Regular cardiac myocyte (primary cell): ENCODE measurements around the gene ACP4. TPM values are rescaled to one million over a fixed set of nuclear protein-coding genes. Genes with fewer than 3 reads are reported as not detected.

Experiments
- total RNA-seq: library from RNA; depleted of rRNA; stranded (reverse); fragments of >200 nt; gene quantifications from 2 replicates; pipeline ENCODE4 v1.2.3, GENCODE V29; 2014

The ACP4 gene, protein sequence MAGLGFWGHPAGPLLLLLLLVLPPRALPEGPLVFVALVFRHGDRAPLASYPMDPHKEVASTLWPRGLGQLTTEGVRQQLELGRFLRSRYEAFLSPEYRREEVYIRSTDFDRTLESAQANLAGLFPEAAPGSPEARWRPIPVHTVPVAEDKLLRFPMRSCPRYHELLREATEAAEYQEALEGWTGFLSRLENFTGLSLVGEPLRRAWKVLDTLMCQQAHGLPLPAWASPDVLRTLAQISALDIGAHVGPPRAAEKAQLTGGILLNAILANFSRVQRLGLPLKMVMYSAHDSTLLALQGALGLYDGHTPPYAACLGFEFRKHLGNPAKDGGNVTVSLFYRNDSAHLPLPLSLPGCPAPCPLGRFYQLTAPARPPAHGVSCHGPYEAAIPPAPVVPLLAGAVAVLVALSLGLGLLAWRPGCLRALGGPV
- not detected in 2 replicates for total RNA-seq

DNA sequence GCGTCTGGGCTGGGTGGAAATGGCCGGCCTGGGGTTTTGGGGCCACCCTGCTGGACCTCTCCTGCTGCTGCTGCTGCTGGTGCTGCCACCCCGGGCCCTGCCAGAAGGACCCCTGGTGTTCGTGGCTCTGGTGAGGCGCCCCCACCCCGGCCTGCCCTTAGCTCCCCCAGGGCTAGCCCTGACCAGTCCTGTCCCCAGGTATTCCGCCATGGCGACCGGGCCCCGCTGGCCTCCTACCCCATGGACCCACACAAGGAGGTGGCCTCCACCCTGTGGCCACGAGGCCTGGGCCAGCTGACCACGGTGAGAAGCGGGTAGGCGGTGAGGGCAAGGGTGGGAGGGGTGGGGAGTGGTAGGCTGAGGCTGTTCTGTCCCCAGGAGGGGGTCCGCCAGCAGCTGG lies at the start of gene ACP4:
TSS of gene ACP4 (plus strand) at position 20 of the 400 bp plus-strand sequence. CDS start at position 20, 0 bp downstream.

DNA sequence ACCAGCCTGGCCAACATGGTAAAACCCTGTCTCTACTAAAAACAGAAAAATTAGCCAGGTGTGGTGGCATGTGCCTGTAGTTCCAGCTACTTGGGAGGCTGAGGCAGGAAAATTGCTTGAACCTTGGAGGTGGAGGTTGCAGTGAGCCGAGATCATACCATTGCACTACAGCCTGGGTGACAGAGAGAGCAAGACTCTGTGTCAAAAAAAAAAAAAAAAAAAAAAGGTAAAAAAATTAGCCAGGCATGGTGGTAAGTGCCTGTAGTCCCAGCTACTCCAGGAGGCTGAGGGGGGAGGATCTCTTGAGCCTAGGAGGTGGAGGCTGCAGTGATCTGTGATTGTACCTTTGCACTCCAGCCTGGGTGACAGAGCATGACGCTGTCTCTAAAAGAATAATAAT lies 20.1 kb upstream of the ACP4 start, which contains the start of gene GPR32:
TSS of gene GPR32 (plus strand) at position 301 of the 400 bp plus-strand sequence. CDS start 137 bp downstream, outside the sequence.

DNA sequence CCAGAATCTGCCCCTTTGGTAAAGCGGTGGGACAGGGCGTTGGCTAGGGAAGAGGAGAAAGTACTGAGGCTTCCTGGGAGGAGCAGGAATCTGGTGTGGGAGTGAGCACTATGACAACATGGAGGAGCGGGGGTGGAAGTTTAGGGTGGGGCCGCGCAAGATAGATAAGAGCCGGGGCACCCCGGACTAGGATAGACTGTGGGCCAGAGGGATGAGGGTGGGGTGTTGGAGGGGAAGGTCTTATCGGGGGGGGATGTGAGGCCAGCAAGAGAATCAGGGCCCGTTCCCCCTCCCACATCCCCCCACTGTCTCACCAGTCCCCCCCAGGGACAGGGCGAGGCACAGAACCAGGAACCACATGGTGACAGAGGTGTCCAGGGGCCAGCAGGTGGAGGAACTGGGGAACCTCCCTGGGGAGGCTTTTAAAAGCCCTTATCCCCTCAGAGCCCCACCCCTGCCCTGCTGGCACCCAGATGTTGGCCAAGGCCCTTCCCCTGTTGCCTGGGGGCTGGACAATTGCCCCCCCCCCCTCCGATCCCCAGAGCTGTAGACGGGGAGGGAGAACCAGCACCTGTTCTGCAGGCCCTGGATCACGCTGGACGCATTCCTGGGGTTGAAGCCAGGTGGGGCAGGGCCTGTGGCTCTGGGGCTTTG lies 33.3 kb downstream of the ACP4 start, which contains the start of gene KLK1:
TSS of gene KLK1 (minus strand) at position 399 of the 654 bp plus-strand sequence. CDS start at position 360, 39 bp downstream.

DNA sequence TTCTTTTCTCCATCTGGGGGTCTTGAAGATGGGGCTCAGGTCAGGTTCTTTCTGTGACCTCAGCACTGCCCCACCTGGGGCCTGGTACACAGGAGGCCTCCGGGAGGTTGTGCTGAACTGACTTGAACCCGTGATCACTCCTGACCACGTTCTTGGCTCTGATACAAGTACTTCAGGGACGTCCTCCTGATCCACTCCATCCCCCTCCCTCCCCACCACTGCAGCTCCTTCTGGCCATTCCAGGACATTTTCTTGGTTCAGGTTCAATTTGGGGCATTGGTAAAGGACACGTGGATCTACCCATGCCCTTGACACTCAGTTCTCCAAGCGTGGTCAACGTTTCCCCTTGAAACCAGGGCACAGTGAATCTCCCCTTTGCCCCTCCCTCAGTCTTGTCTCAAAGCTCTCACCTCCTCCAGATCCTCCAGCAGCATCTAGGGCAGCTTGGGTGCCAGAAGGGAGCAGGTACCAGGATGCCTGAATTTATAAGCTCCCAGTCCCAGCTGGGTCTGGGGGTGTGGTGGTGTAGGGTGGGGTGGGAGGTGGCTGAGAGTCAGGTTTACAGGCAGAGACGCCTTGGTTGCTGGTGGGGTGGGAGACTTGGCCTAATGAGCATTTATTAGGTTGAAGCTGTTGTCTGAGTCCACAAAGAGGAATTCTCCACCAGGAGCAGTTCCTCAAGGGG lies 43.0 kb downstream of the ACP4 start, which contains the start of gene KLK15:
TSS of gene KLK15 (minus strand) at position 458 of the 685 bp plus-strand sequence. CDS start 2,082 bp downstream, outside the sequence.

Other genes starting within 250 kb of the ACP4 start
- 0.38 and 0.85 TPM in 2 replicates for gene LRRC4B, start 222.0 kb upstream of the ACP4 start, total RNA-seq
- gene SYT3, start 150.5 kb upstream of the ACP4 start, total RNA-seq, result under 0.01 and 0.85 TPM in 2 replicates
- not detected in 2 replicates for gene C19orf81, start 141.0 kb upstream of the ACP4 start, total RNA-seq
- gene SHANK1, start 70.6 kb upstream of the ACP4 start, total RNA-seq, result 2.9 and 7.6 TPM in 2 replicates
- 40.8 and 87.7 TPM in 2 replicates for gene CLEC11A, start 67.1 kb upstream of the ACP4 start, total RNA-seq
- gene GPR32, start 20.0 kb upstream of the ACP4 start, total RNA-seq, result not detected in 2 replicates
- not detected in 2 replicates for gene KLK1, start 33.4 kb downstream of the ACP4 start, total RNA-seq
- gene KLK15, start 43.2 kb downstream of the ACP4 start, total RNA-seq, result not detected in 2 replicates
- not detected in 2 replicates for gene KLK3, start 64.5 kb downstream of the ACP4 start, total RNA-seq
- not detected in 2 replicates for gene KLK2, start 83.0 kb downstream of the ACP4 start, total RNA-seq
- not detected in 2 replicates for gene KLK4, start 121.0 kb downstream of the ACP4 start, total RNA-seq
- gene KLK5, start 162.6 kb downstream of the ACP4 start, total RNA-seq, result under 0.01 TPM in 1 of 2 replicates, not detected in the other
- not detected in 2 replicates for gene KLK6, start 179.2 kb downstream of the ACP4 start, total RNA-seq
- gene KLK7, start 193.5 kb downstream of the ACP4 start, total RNA-seq, result not detected in 2 replicates
- not detected in 2 replicates for gene KLK8, start 211.2 kb downstream of the ACP4 start, total RNA-seq
- gene KLK10, start 229.3 kb downstream of the ACP4 start, total RNA-seq, result not detected in 2 replicates
- gene KLK11, start 236.2 kb downstream of the ACP4 start, total RNA-seq, result not detected in 2 replicates
- gene KLK12, start 244.6 kb downstream of the ACP4 start, total RNA-seq, result not detected in 2 replicates